Type B pancreatic cell (in vitro differentiated cells): ENCODE results near the gene ZNF354B. TPM values are rescaled to one million over a fixed set of nuclear protein-coding genes. Genes with fewer than 3 reads are reported as not detected.

ENCODE experiments used
- DNase-seq: peaks from one replicate; pipeline ENCODE4 v3.0.0; 2021; ENCODE audit warnings: mixed read lengths; ENCODE audit not compliant: unreplicated experiment; ENCODE audit errors: extremely low spot score
- H3K27ac Mint-ChIP-seq: 2 replicates; pipeline ENCODE4 v1.8.0; 2021; ENCODE audit warnings: mild to moderate bottlenecking, mixed read lengths
- H3K27me3 Mint-ChIP-seq: 2 replicates; pipeline ENCODE4 v1.8.0; 2021; ENCODE audit warnings: mixed read lengths
- H3K36me3 Mint-ChIP-seq: 2 replicates; pipeline ENCODE4 v1.8.0; 2021; ENCODE audit warnings: mixed read lengths
- H3K4me1 Mint-ChIP-seq: one replicate; pipeline ENCODE4 v1.8.0; 2021; ENCODE audit warnings: mixed read lengths; ENCODE audit not compliant: unreplicated experiment
- H3K4me3 Mint-ChIP-seq: 2 replicates; pipeline ENCODE4 v1.8.0; 2021; ENCODE audit warnings: mild to moderate bottlenecking, mixed read lengths
- H3K9me3 Mint-ChIP-seq: 2 replicates; pipeline ENCODE4 v1.8.0; 2021; ENCODE audit warnings: mixed read lengths
- total RNA-seq: library from RNA; stranded (reverse); gene quantifications from 2 replicates; pipeline ENCODE4 v1.2.1, GENCODE V29; 2021; ENCODE audit warnings: low replicate concordance
- TF ChIP-seq, protein P1 (sequence below): fragments of 200-600 bp; sonication (generic); conservative IDR thresholded peaks from 2 replicates; pipeline ENCODE4 v1.5.0; 2021; ENCODE audit warnings: antibody characterized with exemption, mild to moderate bottlenecking

ZNF354B gene
- total RNA-seq, 1 donor from 2014 or later, result 27.8 TPM

DNA sequence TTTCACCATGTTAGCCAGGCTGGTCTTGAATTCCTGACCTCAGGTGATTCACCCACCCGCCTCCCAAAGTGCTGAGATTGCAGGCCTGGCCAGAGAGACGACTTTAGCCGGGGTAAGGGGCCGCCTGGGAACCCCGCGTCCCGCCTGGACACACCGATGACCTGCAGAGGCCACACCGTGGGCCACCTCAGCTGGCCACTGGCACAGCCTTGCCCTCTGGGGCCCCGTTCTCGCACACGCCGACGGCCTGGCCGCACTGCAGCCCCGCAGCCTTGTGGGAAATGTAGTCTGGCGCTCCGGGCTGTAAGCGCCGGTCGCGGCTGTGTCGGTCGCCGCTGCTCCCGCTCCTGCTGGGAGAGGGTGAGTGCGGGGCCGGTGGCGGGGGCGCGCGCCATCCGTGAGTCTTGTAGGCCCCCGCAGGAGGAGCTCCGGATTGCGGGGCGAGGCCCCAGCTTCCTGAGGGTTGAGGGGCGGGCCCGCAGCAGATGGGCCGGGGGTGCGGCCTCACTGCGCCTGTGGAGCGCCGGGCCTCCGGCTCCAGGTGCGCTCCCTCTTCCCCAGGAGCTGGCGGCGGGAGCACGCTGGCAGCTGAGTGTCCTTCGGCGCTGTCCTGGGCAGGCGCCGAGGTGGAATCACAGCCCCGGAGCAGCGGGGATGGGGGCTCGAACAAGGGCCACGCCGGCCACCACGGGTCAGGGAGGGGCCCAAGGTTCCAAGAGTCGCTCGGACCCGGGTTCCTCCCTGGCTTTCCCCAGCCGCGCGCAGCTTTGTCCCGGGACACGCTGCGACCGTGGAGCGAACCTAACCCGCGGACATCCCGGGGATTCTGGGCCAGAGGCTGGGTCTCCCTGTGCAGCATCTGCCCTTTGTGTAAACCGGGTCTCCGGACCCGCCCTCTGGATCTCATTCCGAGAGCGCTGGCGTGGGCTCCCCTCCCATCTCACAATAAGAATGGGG, 36.1 kb downstream of the ZNF354B start, which contains the start of gene ZFP2:
ZFP2 (plus strand) TSS at position 299 of the 957 bp plus-strand sequence. CDS start 35,401 bp downstream, outside the sequence.
- peak within 1 kb of the TSS; percentile 95 for H3K4me3 Mint-ChIP-seq
- peak; percentile 80 for DNase-seq
- H3K9me3 Mint-ChIP-seq, result no peaks in the 10 kb centered on the region
- peaks cover 26% of the 10 kb centered on the region for H3K36me3 Mint-ChIP-seq
- no peaks in the 10 kb centered on the region for H3K27me3 Mint-ChIP-seq
- TF ChIP-seq, protein P1, sequence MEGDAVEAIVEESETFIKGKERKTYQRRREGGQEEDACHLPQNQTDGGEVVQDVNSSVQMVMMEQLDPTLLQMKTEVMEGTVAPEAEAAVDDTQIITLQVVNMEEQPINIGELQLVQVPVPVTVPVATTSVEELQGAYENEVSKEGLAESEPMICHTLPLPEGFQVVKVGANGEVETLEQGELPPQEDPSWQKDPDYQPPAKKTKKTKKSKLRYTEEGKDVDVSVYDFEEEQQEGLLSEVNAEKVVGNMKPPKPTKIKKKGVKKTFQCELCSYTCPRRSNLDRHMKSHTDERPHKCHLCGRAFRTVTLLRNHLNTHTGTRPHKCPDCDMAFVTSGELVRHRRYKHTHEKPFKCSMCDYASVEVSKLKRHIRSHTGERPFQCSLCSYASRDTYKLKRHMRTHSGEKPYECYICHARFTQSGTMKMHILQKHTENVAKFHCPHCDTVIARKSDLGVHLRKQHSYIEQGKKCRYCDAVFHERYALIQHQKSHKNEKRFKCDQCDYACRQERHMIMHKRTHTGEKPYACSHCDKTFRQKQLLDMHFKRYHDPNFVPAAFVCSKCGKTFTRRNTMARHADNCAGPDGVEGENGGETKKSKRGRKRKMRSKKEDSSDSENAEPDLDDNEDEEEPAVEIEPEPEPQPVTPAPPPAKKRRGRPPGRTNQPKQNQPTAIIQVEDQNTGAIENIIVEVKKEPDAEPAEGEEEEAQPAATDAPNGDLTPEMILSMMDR, result no peak
- no peaks in the 10 kb centered on the region for H3K4me1 Mint-ChIP-seq
- H3K27ac Mint-ChIP-seq, result peak within 1 kb of the TSS; percentile 90

DNA sequence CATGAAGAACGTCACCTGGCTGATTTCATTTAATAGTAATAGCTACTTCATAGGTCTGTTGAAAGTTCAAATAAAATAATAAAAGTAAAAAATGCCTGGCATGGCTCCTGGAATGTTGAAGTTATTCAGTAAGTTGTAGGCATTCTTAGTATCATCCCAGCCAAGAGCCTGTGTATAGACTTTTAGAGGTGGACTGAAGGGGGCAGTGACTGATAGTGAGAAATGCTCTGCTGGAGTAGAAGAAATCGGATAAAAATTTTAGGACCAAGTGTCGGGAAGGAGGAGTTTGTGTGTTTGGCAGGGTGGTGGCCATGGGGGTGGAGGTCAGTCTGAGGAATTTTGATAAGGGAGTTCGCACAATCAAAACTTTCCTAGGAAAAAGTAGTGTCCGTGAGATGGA, 39.5 kb downstream of the ZNF354B start:
- Mint-ChIP-seq H3K4me3 (no peak overlapping the region), H3K27me3 (no peaks in the 10 kb centered on the region), H3K9me3 (no peaks in the 10 kb centered on the region), H3K27ac (no peak overlapping the region), H3K4me1 (no peaks in the 10 kb centered on the region), H3K36me3 (peaks cover 36% of the 10 kb centered on the region)
- DNase-seq, result no peak
- TF ChIP-seq, protein P1, result peak; percentile 12

DNA sequence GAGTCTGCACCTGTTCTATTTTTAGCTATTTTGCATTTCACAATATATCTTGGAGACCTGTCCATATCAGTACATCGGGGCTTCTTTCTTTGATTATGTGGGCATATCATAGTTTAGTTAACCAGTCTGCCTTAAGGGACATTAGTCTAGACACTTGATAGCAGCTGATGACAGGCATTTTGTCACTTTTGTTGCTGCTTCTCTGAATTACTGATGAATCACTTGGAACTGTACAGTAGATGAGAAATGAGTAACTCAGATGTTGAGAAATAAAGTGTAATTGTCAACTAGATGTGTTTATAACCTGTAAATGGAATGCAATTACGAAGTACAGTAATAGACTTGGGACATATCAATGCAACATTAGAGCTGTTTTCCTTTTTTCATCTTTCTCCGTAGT, 43.1 kb downstream of the ZNF354B start:
- H3K9me3 Mint-ChIP-seq, result no peaks in the 10 kb centered on the region
- no peaks in the 10 kb centered on the region for H3K4me1 Mint-ChIP-seq
- DNase-seq, result no peak
- peaks cover 40% of the 10 kb centered on the region for H3K36me3 Mint-ChIP-seq
- H3K27ac Mint-ChIP-seq, result no peak overlapping the region
- H3K4me3 Mint-ChIP-seq, result no peak overlapping the region
- H3K27me3 Mint-ChIP-seq, result no peaks in the 10 kb centered on the region
- TF ChIP-seq, protein P1, result no peak

DNA sequence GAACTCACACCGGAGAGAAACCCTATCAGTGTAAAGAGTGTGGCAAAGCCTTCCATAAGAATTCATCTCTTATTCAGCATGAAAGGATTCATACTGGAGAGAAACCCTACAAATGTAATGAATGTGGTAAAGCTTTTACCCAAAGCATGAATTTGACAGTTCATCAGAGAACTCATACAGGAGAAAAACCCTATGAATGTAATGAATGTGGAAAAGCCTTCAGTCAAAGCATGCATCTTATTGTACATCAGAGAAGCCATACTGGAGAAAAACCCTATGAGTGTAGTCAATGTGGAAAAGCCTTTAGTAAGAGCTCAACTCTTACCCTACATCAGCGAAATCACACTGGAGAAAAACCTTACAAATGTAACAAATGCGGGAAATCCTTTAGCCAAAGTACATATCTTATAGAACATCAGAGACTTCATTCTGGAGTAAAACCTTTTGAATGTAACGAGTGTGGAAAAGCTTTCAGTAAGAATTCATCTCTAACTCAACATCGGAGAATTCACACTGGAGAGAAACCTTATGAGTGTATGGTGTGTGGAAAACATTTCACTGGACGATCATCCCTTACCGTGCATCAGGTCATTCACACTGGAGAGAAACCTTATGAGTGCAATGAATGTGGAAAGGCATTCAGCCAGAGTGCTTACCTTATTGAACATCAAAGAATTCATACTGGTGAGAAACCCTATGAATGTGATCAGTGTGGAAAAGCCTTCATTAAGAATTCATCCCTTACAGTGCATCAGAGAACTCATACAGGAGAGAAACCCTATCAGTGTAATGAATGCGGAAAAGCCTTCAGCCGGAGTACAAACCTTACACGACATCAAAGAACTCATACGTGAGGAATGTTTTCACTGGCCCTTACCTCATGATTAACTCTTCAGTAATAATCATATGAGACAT, 72.3 kb downstream of the ZNF354B start:
- H3K9me3 Mint-ChIP-seq, result peaks cover 53% of the 10 kb centered on the region
- H3K4me3 Mint-ChIP-seq, result no peak overlapping the region
- H3K4me1 Mint-ChIP-seq, result no peaks in the 10 kb centered on the region
- TF ChIP-seq, protein P1, result no peak
- H3K27me3 Mint-ChIP-seq, result no peaks in the 10 kb centered on the region
- no peak overlapping the region for H3K27ac Mint-ChIP-seq
- DNase-seq, result no peak
- H3K36me3 Mint-ChIP-seq, result peaks cover 42% of the 10 kb centered on the region

Other genes with a start within 250 kb of the ZNF354B start
- gene CLK4, start 232.9 kb upstream of the ZNF354B start, total RNA-seq, result 21.4 and 42.6 TPM in 2 replicates
- 13.4 and 20.5 TPM in 2 replicates for gene ZNF354A, start 129.3 kb upstream of the ZNF354B start, total RNA-seq
- 1.8 and 4.1 TPM in 2 replicates for gene ZFP2, start 36.0 kb downstream of the ZNF354B start, total RNA-seq
- 0.12 TPM in 1 of 2 replicates, not detected in the other for gene ZNF454, start 81.2 kb downstream of the ZNF354B start, total RNA-seq
- not detected in 2 replicates for gene GRM6, start 135.4 kb downstream of the ZNF354B start, total RNA-seq
- 4.8 and 7.2 TPM in 2 replicates for gene ZNF879, start 163.9 kb downstream of the ZNF354B start, total RNA-seq
- 3.3 and 7.8 TPM in 2 replicates for gene ZNF354C, start 200.4 kb downstream of the ZNF354B start, total RNA-seq